HG03039 (cell line): ENCODE results near the gene AS3MT.
A peak's percentile ranks its signal among the peaks of the same experiment; 100 is the strongest.
"Not testable (repeated sequence)": the region's sequence is repeated elsewhere in the genome, so short reads cannot be mapped to it uniquely, and the experiment has no call there.

Source experiments
- ATAC-seq: cut with Tn5 transposase; IDR thresholded peaks from one replicate; pipeline ENCODE4 v1.9.1; 2021; ENCODE audit warnings: mild to moderate bottlenecking, moderate library complexity; ENCODE audit not compliant: unreplicated experiment

The AS3MT gene

GRCh38 chr10:102855731-102856436, 13.4 kb upstream of the AS3MT start:
- ATAC-seq = not testable (repeated sequence)

- ATAC-seq = no peak
Observed at GRCh38 chr10:102856758-102857424, 12.4 kb upstream of the AS3MT start.

- no peak for ATAC-seq
Observed at GRCh38 chr10:102859911-102860310, 9.4 kb upstream of the AS3MT start.

GRCh38 chr10:102863660-102864059, 5.6 kb upstream of the AS3MT start:
- no peak for ATAC-seq

GRCh38 chr10:102865620-102866019, 3.6 kb upstream of the AS3MT start:
- no peak for ATAC-seq

- no peak for ATAC-seq
Observed at GRCh38 chr10:102868911-102869257, 386 bp upstream of the AS3MT start.

GRCh38 chr10:102870221-102870620, 951 bp downstream of the AS3MT start:
- ATAC-seq = no peak

- no peak for ATAC-seq
Observed at GRCh38 chr10:102872163-102872562, 2.9 kb downstream of the AS3MT start.

GRCh38 chr10:102876747-102877153, 7.5 kb downstream of the AS3MT start:
- no peak for ATAC-seq

- no peak for ATAC-seq
Observed at GRCh38 chr10:102878629-102879028, 9.4 kb downstream of the AS3MT start.

- ATAC-seq = no peak
Observed at GRCh38 chr10:102880256-102880655, 11.0 kb downstream of the AS3MT start.

GRCh38 chr10:102888048-102888447, 18.8 kb downstream of the AS3MT start:
- no peak for ATAC-seq

GRCh38 chr10:102894466-102895213, 25.4 kb downstream of the AS3MT start:
- ATAC-seq = no peak

- no peak for ATAC-seq
Observed at GRCh38 chr10:102900006-102900405, 30.7 kb downstream of the AS3MT start.

GRCh38 chr10:102904346-102904745, 35.1 kb downstream of the AS3MT start:
- ATAC-seq = no peak

GRCh38 chr10:102906507-102906906, 37.2 kb downstream of the AS3MT start:
- no peak for ATAC-seq

GRCh38 chr10:102914781-102915180, 45.5 kb downstream of the AS3MT start:
- ATAC-seq = no peak

GRCh38 chr10:102916173-102916572, 46.9 kb downstream of the AS3MT start:
- no peak for ATAC-seq

GRCh38 chr10:102917314-102917961, 48.2 kb downstream of the AS3MT start:
- ATAC-seq = peak; percentile 34

GRCh38 chr10:102917962-102918816, 48.9 kb downstream of the AS3MT start, which contains the start of gene CNNM2:
Gene CNNM2 (plus strand): TSS chr10:102918294. CDS start chr10:102918481, 187 bp downstream.
- peak; percentile 82 for ATAC-seq
